HFFc6 (cell line): ENCODE measurements around the gene CD79A. TPM values are rescaled to one million over a fixed set of nuclear protein-coding genes. Genes with fewer than 3 reads are reported as not detected.
A peak's percentile ranks its signal among the peaks of the same experiment; 100 is the strongest.

Experiments used
- DNase-seq: peaks from one replicate; pipeline ENCODE4 v3.0.0-alpha.2; 2018
- H3K27ac Mint-ChIP-seq: 2 replicates; pipeline ENCODE4 v1.8.0; 2020; ENCODE audit warnings: mild to moderate bottlenecking, mixed read lengths
- H3K27me3 Mint-ChIP-seq: 2 replicates; pipeline ENCODE4 v1.8.0; 2021; ENCODE audit warnings: mild to moderate bottlenecking, moderate library complexity, mixed read lengths; ENCODE audit not compliant: insufficient read depth
- H3K36me3 Mint-ChIP-seq: 2 replicates; pipeline ENCODE4 v1.8.0; 2021; ENCODE audit warnings: low read depth, mixed read lengths
- H3K4me1 Mint-ChIP-seq: 2 replicates; pipeline ENCODE4 v1.8.0; 2020; ENCODE audit warnings: low read depth, mixed read lengths
- H3K4me3 Mint-ChIP-seq: 2 replicates; pipeline ENCODE4 v1.8.0; 2020; ENCODE audit warnings: mild to moderate bottlenecking, moderate library complexity, mixed read lengths
- H3K9me3 Mint-ChIP-seq: 2 replicates; pipeline ENCODE4 v1.8.0; 2020; ENCODE audit warnings: mild to moderate bottlenecking, mixed read lengths
- total RNA-seq, 6 experiments: library from RNA; stranded (reverse); fragmentation: NEBNext Ultra II Directional; extraction: Animal tissue kit (Norgen Biotek cat#: 25700); gene quantifications; 2 replicates in 1 of 6; 3 replicates in 5 of 6; pipeline ENCODE4 v1.2.3, GENCODE V29; 2021
- TF ChIP-seq, protein P1 (sequence below): fragments of 200-600 bp; sonication (generic); IDR thresholded peaks from 2 replicates; pipeline ENCODE4 v1.5.0; 2021; ENCODE audit warnings: antibody characterized with exemption, mild to moderate bottlenecking

The CD79A gene
- total RNA-seq, 6 experiments from 2014 or later: 0.23 to 0.62 (median 0.35) TPM; not detected in 2

DNA sequence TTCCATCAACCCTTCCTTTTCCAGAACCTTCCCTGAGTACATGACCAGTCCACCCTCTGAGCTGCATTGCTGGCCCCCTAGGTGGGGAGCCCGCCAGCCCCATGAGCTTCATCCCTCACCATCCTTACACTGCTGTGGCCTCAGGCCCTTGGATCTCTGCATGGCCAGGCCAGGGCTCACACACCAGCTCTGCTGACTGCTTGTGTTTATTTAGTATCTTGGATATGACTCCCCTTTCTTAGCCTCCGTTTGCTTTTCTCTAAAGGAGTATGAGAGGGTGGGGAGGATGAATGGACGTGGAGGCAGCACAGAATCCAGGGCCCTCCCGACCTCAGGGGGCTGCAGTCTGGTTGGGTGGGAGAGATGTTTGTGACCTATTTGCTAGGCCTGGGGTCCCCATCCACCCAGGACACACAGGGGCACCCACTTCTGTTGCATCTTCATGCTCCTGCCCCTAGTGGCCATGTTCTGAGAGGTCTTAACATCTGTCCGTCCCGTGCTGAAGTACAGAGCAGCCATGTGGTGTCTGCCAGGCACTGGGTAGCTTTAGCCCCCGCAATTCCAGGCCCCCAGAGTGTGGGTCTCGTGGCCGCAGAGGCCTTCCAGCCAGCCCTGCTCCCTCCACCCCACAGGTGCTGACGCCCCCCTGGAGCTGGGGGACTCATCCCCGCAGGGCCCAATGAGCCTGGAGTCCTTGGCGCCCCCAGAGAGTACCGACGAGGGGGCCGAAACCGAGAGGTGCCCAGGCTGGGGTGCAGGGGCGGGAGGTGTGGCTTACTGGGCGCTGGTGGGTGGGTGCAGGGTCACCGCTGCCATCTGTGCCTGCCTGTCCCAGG is 18.9 kb downstream of the CD79A start:
- Mint-ChIP-seq H3K4me1 (no peaks in the 10 kb centered on the region), H3K36me3 (peaks cover 8% of the 10 kb centered on the region; the same call in 1 of the 2 replicates), H3K9me3 (no peaks in the 10 kb centered on the region), H3K27ac (no peak overlapping the region), H3K4me3 (no peak overlapping the region), H3K27me3 (no peaks in the 10 kb centered on the region; the same call in 1 of the 2 replicates)
- TF ChIP-seq, protein P1, sequence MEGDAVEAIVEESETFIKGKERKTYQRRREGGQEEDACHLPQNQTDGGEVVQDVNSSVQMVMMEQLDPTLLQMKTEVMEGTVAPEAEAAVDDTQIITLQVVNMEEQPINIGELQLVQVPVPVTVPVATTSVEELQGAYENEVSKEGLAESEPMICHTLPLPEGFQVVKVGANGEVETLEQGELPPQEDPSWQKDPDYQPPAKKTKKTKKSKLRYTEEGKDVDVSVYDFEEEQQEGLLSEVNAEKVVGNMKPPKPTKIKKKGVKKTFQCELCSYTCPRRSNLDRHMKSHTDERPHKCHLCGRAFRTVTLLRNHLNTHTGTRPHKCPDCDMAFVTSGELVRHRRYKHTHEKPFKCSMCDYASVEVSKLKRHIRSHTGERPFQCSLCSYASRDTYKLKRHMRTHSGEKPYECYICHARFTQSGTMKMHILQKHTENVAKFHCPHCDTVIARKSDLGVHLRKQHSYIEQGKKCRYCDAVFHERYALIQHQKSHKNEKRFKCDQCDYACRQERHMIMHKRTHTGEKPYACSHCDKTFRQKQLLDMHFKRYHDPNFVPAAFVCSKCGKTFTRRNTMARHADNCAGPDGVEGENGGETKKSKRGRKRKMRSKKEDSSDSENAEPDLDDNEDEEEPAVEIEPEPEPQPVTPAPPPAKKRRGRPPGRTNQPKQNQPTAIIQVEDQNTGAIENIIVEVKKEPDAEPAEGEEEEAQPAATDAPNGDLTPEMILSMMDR: peak; percentile 57
- no peak for DNase-seq

DNA sequence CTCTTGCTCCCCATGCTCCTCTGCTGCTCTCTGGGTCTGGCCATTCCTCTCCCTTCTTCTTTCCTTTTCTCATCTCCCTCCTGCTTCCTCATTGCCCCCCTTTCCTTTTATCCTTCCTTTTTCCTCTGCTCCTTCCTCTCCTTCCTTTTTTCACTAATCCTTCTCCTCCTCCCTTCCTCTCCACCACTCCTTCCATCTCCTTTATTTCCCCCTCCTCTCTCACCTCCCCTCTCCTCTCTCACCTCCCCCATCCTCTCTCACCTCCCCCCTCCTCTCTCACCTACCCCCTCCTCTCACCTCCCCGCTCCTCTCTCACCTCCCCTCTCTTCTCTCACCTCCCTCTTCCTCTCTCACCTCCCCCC is 19.5 kb downstream of the CD79A start:
- no peak overlapping the region for H3K4me3 Mint-ChIP-seq
- TF ChIP-seq, protein P1: no peak

DNA sequence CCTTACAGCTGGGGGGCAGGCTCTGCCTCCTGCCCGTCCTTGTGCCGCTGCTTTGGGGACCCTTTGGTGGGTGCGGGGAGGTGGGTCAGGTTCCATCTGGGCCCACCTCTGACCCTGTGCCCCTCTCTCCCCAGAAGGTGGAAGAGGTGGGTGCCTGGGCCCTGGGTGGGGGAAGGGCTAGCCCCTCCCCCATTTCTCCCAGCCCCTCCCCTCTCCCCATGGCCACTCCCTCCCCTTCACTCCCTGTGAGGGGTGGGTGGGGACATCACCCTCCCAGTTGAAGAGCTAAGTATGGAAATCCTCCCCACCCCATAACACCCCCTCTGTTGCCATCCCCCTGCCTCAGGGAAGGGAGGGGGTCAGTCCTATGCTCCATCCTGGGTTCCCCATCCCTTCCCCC is 20.1 kb downstream of the CD79A start:
- no peak for DNase-seq
- no peak overlapping the region for H3K27ac Mint-ChIP-seq
- TF ChIP-seq, protein P1: no peak
- no peak overlapping the region for H3K4me3 Mint-ChIP-seq
- H3K9me3 Mint-ChIP-seq: no peaks in the 10 kb centered on the region
- H3K36me3 Mint-ChIP-seq: peaks cover 8% of the 10 kb centered on the region; the same call in 1 of the 2 replicates
- H3K27me3 Mint-ChIP-seq: no peaks in the 10 kb centered on the region; the same call in 1 of the 2 replicates
- H3K4me1 Mint-ChIP-seq: no peaks in the 10 kb centered on the region

More for the DNA sequence above, 19.5 kb downstream of the CD79A start:
- no peaks in the 10 kb centered on the region; the same call in 1 of the 2 replicates for H3K27me3 Mint-ChIP-seq
- no peak overlapping the region for H3K27ac Mint-ChIP-seq
- no peak for DNase-seq
- no peaks in the 10 kb centered on the region for H3K4me1 Mint-ChIP-seq
- H3K9me3 Mint-ChIP-seq: no peaks in the 10 kb centered on the region
- H3K36me3 Mint-ChIP-seq: peaks cover 8% of the 10 kb centered on the region; the same call in 1 of the 2 replicates

DNA sequence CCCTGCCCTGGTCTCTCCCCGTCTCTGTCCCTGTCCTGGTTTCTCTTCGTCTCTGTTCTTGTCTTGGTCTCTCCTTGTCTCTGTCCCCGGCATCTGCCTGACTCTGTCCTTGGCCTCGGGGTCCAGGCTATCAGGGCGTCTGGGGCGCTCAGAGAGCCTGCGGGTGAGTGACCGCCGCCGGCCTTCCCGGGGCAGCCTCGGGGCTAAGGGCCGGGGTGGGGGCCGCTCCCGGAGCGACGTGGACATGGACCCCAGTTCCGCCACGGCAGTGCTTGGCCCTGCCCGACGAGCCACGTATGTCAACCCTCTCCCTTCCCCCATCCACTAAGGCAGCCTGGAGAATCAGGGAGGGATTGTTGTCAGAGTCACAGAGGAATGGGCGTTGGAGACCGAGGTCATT is 20.7 kb downstream of the CD79A start:
- Mint-ChIP-seq H3K27me3 (no peaks in the 10 kb centered on the region; the same call in 1 of the 2 replicates), H3K4me1 (no peaks in the 10 kb centered on the region), H3K36me3 (peaks cover 8% of the 10 kb centered on the region; the same call in 1 of the 2 replicates), H3K4me3 (no peak overlapping the region), H3K9me3 (no peaks in the 10 kb centered on the region), H3K27ac (no peak overlapping the region)
- DNase-seq: no peak
- TF ChIP-seq, protein P1: no peak

DNA sequence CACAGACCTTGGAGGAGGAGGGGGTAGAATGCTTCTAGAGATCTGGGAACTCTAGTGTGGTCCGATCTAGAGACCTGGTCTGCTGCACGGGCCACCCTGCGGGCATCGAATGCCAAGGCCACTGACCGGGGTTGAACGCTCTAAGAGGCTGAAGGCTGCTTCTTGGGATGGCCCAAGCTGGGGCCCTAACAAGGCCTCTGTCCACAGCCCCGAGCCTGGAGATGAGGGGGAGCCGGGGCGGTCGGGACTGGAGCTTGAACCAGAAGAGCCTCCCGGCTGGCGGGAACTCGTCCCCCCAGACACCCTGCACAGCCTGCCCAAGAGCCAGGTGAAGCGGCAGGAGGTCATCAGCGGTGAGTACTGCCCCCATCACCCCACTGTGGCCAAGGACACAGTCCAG is 21.2 kb downstream of the CD79A start:
- Mint-ChIP-seq H3K4me3 (no peak overlapping the region), H3K9me3 (no peaks in the 10 kb centered on the region)

More for the DNA sequence above, 21.2 kb downstream of the CD79A start:
- Mint-ChIP-seq H3K4me1 (no peaks in the 10 kb centered on the region), H3K27me3 (no peaks in the 10 kb centered on the region), H3K27ac (no peak overlapping the region), H3K36me3 (peaks cover 8% of the 10 kb centered on the region; the same call in 1 of the 2 replicates)
- no peak for DNase-seq
- TF ChIP-seq, protein P1: no peak
